ENCODE data around the gene ZEB2. TPM values are rescaled to one million over a fixed set of nuclear protein-coding genes. Genes with fewer than 3 reads are reported as not detected.

ZEB2 gene
- total and polyA plus RNA-seq, 10 of the 15 experiments (the other 5 are each of a cell fraction or from before 2014, with no cell fraction given), result 0.14 to 3.2 (median 0.84) TPM

DNA sequence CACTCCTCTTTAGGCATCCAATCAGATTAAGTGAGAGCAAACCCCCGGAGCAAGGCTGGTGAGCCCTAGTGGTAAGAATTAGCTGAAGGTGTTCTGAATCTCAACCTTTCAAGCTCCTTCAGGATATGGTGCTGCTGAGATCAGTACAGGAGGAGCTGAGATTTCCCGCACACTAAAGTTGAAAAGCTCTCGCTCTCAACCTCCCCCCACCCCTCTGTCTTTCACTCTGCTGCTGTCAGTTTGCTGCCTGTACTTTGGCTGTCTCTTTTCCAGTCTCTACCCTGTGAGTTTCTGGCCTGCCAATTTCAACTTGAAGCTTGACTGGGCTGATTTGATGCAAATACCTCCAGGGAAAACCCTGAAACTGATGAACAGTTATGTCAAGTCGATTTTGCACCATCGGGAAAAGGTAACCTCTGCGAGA lies 15.7 kb downstream of the ZEB2 start:
- 47% methylated on average over 6 of the region's 6 CpGs for WGBS (ENCODE audit: insufficient coverage, insufficient replicate concordance, low lambda C conversion rate, missing lambda C conversion rate)
- no peak for DNase-seq (ENCODE audit: low read depth, low spot score)
- SMC1A ChIA-PET (ENCODE audit: uncharacterized antibody, unreplicated experiment), result interaction anchor here (0.6 to 1.4 kb wide), 4 partner anchors 17 to 417 kb away, joined by 3 read pairs; no protein-coding TSS in a partner anchor
- Histone ChIP-seq H3K27me3 (replicated peaks in 1 of 2; ENCODE audit: control insufficient read depth in 2 of 2, insufficient read depth in 2 of 2, low read length in 1 of 2) (peaks cover 0 to 13% of the 10 kb centered on the region in 2 experiments; a peak in 3 of 4 replicates), H3K36me3 (ENCODE audit: control insufficient read depth in 2 of 2, insufficient read depth in 2 of 2, low read length in 1 of 2) (no peaks in the 10 kb centered on the region), H3K4me3 (no peak overlapping the region), H3K4me2 (ENCODE audit: control insufficient read depth, insufficient read depth) (no peak overlapping the region), H3K9ac (ENCODE audit: control insufficient read depth, insufficient read depth, low read length) (no peak overlapping the region), H3K9me3 (replicated peaks; ENCODE audit: control insufficient read depth, insufficient read depth, low read length) (no peaks in the 10 kb centered on the region), H3K79me2 (ENCODE audit: control insufficient read depth, insufficient read depth, low read length) (no peaks in the 10 kb centered on the region), H3K27ac (ENCODE audit: control insufficient read depth, insufficient read depth) (no peak overlapping the region), H4K20me1 (ENCODE audit: control insufficient read depth, insufficient read depth) (no peaks in the 10 kb centered on the region), H3K4me1 (ENCODE audit: control insufficient read depth, insufficient read depth, low read length) (no peaks in the 10 kb centered on the region), H2AFZ (ENCODE audit: control insufficient read depth, low read depth, low read length) (no peak overlapping the region)
- intact Hi-C loops (cut with micrococcal nuclease; ENCODE audit: unreplicated experiment), result no loop called here
- POLR2A ChIA-PET, result interaction anchor here (1.2 kb wide), 1 partner anchor 14 kb away, joined by 3 read pairs; no protein-coding TSS in a partner anchor
- RAD21 ChIA-PET (ENCODE audit: unreplicated experiment), result interaction anchor here (1.1 kb wide), 1 partner anchor 147 kb away, joined by 3 read pairs; no protein-coding TSS in a partner anchor
- in situ Hi-C loops (cut with MboI), result no loop called here
- BruUV-seq (replicated peaks), result no TSS peak
- FAIRE-seq, result no peak
- CTCF ChIA-PET, result no interaction called here
- no peak for ATAC-seq
- TF ChIP-seq, protein P1, sequence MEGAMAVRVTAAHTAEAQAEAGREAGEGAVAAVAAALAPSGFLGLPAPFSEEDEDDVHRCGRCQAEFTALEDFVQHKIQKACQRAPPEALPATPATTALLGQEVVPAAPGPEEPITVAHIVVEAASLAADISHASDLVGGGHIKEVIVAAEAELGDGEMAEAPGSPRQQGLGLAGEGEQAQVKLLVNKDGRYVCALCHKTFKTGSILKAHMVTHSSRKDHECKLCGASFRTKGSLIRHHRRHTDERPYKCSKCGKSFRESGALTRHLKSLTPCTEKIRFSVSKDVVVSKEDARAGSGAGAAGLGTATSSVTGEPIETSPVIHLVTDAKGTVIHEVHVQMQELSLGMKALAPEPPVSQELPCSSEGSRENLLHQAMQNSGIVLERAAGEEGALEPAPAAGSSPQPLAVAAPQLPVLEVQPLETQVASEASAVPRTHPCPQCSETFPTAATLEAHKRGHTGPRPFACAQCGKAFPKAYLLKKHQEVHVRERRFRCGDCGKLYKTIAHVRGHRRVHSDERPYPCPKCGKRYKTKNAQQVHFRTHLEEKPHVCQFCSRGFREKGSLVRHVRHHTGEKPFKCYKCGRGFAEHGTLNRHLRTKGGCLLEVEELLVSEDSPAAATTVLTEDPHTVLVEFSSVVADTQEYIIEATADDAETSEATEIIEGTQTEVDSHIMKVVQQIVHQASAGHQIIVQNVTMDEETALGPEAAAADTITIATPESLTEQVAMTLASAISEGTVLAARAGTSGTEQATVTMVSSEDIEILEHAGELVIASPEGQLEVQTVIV (IDR thresholded peaks at IDR 0.05; ENCODE audit: borderline replicate concordance, partially characterized antibody), result no peak
- TF ChIP-seq, protein P2, sequence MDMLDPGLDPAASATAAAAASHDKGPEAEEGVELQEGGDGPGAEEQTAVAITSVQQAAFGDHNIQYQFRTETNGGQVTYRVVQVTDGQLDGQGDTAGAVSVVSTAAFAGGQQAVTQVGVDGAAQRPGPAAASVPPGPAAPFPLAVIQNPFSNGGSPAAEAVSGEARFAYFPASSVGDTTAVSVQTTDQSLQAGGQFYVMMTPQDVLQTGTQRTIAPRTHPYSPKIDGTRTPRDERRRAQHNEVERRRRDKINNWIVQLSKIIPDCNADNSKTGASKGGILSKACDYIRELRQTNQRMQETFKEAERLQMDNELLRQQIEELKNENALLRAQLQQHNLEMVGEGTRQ (IDR thresholded peaks at IDR 0.05; ENCODE audit: borderline replicate concordance, low read depth, low read length), result no peak
- TF ChIP-seq RB1 (IDR thresholded peaks at IDR 0.05; ENCODE audit: borderline replicate concordance), result no peak
- TF ChIP-seq ZSCAN29 (IDR thresholded peaks at IDR 0.05), result no peak
- TF ChIP-seq SREBF2 (IDR thresholded peaks at IDR 0.05; ENCODE audit: low read length), result no peak
- no peak for TF ChIP-seq BCL11A (IDR thresholded peaks at IDR 0.05; ENCODE audit: low read depth, low read length)
- TF ChIP-seq HCFC1 (IDR thresholded peaks at IDR 0.05; ENCODE audit: low read length), result no peak
- no peak for TF ChIP-seq TCF3 (IDR thresholded peaks at IDR 0.05; ENCODE audit: borderline replicate concordance, insufficient read depth, low read depth, low read length)
- TF ChIP-seq NFYB (IDR thresholded peaks at IDR 0.05; ENCODE audit: insufficient read depth, low read depth, low read length), result no peak
- TF ChIP-seq, protein P3, sequence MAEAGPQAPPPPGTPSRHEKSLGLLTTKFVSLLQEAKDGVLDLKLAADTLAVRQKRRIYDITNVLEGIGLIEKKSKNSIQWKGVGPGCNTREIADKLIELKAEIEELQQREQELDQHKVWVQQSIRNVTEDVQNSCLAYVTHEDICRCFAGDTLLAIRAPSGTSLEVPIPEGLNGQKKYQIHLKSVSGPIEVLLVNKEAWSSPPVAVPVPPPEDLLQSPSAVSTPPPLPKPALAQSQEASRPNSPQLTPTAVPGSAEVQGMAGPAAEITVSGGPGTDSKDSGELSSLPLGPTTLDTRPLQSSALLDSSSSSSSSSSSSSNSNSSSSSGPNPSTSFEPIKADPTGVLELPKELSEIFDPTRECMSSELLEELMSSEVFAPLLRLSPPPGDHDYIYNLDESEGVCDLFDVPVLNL (IDR thresholded peaks at IDR 0.05; ENCODE audit: low read depth, low read length), result no peak
- TF ChIP-seq, protein P4, sequence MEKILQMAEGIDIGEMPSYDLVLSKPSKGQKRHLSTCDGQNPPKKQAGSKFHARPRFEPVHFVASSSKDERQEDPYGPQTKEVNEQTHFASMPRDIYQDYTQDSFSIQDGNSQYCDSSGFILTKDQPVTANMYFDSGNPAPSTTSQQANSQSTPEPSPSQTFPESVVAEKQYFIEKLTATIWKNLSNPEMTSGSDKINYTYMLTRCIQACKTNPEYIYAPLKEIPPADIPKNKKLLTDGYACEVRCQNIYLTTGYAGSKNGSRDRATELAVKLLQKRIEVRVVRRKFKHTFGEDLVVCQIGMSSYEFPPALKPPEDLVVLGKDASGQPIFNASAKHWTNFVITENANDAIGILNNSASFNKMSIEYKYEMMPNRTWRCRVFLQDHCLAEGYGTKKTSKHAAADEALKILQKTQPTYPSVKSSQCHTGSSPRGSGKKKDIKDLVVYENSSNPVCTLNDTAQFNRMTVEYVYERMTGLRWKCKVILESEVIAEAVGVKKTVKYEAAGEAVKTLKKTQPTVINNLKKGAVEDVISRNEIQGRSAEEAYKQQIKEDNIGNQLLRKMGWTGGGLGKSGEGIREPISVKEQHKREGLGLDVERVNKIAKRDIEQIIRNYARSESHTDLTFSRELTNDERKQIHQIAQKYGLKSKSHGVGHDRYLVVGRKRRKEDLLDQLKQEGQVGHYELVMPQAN (conservative IDR thresholded peaks at IDR 0.05), result no peak
- TF ChIP-seq TCF7 (IDR thresholded peaks at IDR 0.05; ENCODE audit: borderline replicate concordance), result no peak
- TF ChIP-seq, protein P5, sequence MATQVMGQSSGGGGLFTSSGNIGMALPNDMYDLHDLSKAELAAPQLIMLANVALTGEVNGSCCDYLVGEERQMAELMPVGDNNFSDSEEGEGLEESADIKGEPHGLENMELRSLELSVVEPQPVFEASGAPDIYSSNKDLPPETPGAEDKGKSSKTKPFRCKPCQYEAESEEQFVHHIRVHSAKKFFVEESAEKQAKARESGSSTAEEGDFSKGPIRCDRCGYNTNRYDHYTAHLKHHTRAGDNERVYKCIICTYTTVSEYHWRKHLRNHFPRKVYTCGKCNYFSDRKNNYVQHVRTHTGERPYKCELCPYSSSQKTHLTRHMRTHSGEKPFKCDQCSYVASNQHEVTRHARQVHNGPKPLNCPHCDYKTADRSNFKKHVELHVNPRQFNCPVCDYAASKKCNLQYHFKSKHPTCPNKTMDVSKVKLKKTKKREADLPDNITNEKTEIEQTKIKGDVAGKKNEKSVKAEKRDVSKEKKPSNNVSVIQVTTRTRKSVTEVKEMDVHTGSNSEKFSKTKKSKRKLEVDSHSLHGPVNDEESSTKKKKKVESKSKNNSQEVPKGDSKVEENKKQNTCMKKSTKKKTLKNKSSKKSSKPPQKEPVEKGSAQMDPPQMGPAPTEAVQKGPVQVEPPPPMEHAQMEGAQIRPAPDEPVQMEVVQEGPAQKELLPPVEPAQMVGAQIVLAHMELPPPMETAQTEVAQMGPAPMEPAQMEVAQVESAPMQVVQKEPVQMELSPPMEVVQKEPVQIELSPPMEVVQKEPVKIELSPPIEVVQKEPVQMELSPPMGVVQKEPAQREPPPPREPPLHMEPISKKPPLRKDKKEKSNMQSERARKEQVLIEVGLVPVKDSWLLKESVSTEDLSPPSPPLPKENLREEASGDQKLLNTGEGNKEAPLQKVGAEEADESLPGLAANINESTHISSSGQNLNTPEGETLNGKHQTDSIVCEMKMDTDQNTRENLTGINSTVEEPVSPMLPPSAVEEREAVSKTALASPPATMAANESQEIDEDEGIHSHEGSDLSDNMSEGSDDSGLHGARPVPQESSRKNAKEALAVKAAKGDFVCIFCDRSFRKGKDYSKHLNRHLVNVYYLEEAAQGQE (IDR thresholded peaks at IDR 0.05; ENCODE audit: low read depth, low read length), result no peak

All from GM12878 (cell line).